ENCODE results near the gene CAMTA1.

DNA sequence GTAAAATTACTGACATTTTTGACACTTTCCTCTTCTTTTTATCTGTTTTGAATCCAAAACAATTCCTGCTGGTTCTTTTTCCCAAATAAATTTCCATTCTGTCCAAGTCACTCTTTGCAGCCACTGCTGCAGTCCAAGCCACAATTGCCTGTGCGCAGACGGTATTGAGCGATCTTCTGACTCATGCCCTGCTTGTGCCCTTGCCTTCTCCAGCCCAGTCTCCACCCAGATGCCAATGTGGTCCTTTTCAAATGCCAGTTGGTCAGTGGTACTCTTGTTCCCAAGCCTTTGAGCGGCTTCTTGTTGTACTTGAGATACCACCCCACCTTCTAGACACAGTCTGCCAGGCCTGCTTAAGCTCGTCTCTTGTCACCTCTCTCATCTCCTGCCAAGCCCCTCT is 78.9 kb downstream of the CAMTA1 start:
- TF ChIP-seq POLR2A (IDR thresholded peaks at IDR 0.05) (no peak), POLR2AphosphoS5 (IDR thresholded peaks at IDR 0.05) (no peak), EP300 (IDR thresholded peaks at IDR 0.05) (no peak)
- TF ChIP-seq, protein P1, sequence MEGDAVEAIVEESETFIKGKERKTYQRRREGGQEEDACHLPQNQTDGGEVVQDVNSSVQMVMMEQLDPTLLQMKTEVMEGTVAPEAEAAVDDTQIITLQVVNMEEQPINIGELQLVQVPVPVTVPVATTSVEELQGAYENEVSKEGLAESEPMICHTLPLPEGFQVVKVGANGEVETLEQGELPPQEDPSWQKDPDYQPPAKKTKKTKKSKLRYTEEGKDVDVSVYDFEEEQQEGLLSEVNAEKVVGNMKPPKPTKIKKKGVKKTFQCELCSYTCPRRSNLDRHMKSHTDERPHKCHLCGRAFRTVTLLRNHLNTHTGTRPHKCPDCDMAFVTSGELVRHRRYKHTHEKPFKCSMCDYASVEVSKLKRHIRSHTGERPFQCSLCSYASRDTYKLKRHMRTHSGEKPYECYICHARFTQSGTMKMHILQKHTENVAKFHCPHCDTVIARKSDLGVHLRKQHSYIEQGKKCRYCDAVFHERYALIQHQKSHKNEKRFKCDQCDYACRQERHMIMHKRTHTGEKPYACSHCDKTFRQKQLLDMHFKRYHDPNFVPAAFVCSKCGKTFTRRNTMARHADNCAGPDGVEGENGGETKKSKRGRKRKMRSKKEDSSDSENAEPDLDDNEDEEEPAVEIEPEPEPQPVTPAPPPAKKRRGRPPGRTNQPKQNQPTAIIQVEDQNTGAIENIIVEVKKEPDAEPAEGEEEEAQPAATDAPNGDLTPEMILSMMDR (IDR thresholded peaks at IDR 0.05), result no peak
